Measurements from ENCODE around the gene WRAP53.

DNA sequence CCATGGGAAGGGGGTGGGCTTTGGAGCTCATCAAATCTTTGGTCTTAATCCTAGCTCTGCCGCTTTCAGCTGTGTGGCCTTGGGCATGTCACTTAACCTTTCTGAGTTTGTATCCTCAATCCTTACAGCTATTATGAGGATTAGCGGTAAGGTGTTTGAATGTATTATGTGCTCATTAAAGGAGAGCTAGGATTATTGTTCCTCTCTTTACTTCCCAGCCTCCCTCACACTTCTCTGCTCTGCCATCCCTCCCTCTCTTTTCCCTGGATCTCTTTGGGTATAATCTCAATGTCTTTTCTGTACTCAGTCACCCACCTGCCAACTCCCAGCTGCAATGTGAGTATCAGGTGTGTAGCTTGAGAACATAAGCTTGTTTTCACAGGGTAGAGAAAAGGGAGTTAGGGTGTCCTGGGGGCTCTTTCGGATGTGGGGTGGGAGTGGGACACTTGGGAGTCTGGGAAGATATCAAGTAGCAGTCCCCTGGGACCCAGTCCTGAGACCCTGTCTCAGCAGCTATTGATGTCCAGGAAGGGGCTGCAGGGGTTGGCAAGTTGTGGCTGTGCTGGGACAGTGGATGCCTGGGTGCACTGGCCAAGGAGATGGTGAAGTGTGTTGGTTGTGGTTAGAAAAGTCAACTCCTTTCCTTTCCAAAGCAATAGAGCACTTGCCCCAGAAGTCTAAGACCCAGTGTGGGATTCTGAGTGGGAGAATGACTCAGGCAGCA is 18.5 kb downstream of the WRAP53 start:
- TF ChIP-seq MED1 (CRISPR knock-in tag; IDR thresholded peaks at IDR 0.05), result no peak
- no peak for TF ChIP-seq POLR2A (IDR thresholded peaks at IDR 0.05; ENCODE audit: insufficient read depth in 1 of 2, low read depth in 2 of 2, low read length in 2 of 2)
- TF ChIP-seq CBX5 (CRISPR knock-in tag; IDR thresholded peaks at IDR 0.05; ENCODE audit: borderline replicate concordance), result no peak
- no peak for TF ChIP-seq FOXP1 (IDR thresholded peaks at IDR 0.05)
- TF ChIP-seq FOXP1 (CRISPR knock-in tag; IDR thresholded peaks at IDR 0.05), result no peak
- no peak for TF ChIP-seq CHD2 (IDR thresholded peaks at IDR 0.05; ENCODE audit: low read depth, low read length)
- TF ChIP-seq NCOA2 (CRISPR knock-in tag; IDR thresholded peaks at IDR 0.05), result no peak
- no peak for TF ChIP-seq NBN (conservative IDR thresholded peaks at IDR 0.05)
- TF ChIP-seq EP300 (IDR thresholded peaks at IDR 0.05; ENCODE audit: low read depth in 2 of 2, low read length in 2 of 2), result no peak
- TF ChIP-seq EP300 (CRISPR knock-in tag; IDR thresholded peaks at IDR 0.05; ENCODE audit: borderline replicate concordance), result no peak
- no peak for TF ChIP-seq TARDBP (CRISPR knock-in tag; IDR thresholded peaks at IDR 0.05)
- TF ChIP-seq THAP8 (CRISPR knock-in tag; IDR thresholded peaks at IDR 0.05; ENCODE audit: borderline replicate concordance), result no peak
- no peak for TF ChIP-seq POLR2AphosphoS5 (IDR thresholded peaks at IDR 0.05; ENCODE audit: low read depth, low read length)
- TF ChIP-seq, protein P1, sequence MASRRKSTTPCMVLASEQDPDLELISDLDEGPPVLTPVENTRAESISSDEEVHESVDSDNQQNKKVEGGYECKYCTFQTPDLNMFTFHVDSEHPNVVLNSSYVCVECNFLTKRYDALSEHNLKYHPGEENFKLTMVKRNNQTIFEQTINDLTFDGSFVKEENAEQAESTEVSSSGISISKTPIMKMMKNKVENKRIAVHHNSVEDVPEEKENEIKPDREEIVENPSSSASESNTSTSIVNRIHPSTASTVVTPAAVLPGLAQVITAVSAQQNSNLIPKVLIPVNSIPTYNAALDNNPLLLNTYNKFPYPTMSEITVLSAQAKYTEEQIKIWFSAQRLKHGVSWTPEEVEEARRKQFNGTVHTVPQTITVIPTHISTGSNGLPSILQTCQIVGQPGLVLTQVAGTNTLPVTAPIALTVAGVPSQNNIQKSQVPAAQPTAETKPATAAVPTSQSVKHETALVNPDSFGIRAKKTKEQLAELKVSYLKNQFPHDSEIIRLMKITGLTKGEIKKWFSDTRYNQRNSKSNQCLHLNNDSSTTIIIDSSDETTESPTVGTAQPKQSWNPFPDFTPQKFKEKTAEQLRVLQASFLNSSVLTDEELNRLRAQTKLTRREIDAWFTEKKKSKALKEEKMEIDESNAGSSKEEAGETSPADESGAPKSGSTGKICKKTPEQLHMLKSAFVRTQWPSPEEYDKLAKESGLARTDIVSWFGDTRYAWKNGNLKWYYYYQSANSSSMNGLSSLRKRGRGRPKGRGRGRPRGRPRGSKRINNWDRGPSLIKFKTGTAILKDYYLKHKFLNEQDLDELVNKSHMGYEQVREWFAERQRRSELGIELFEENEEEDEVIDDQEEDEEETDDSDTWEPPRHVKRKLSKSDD (CRISPR knock-in tag; IDR thresholded peaks at IDR 0.05; ENCODE audit: low read depth), result no peak
- TF ChIP-seq, protein P2, sequence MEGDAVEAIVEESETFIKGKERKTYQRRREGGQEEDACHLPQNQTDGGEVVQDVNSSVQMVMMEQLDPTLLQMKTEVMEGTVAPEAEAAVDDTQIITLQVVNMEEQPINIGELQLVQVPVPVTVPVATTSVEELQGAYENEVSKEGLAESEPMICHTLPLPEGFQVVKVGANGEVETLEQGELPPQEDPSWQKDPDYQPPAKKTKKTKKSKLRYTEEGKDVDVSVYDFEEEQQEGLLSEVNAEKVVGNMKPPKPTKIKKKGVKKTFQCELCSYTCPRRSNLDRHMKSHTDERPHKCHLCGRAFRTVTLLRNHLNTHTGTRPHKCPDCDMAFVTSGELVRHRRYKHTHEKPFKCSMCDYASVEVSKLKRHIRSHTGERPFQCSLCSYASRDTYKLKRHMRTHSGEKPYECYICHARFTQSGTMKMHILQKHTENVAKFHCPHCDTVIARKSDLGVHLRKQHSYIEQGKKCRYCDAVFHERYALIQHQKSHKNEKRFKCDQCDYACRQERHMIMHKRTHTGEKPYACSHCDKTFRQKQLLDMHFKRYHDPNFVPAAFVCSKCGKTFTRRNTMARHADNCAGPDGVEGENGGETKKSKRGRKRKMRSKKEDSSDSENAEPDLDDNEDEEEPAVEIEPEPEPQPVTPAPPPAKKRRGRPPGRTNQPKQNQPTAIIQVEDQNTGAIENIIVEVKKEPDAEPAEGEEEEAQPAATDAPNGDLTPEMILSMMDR (CRISPR knock-in tag; IDR thresholded peaks at IDR 0.05), result no peak
- TF ChIP-seq ZNF180 (CRISPR knock-in tag; IDR thresholded peaks at IDR 0.05; ENCODE audit: borderline replicate concordance, low read depth), result no peak
